NCI-H526 treated with DMSO at 0.1 percent for 48 hours (cell line): ENCODE measurements around the gene AUTS2.

ENCODE experiments used
- DNase-seq: peaks from one replicate; lab custom pipeline; 2025; lab: John Stamatoyannopoulos, UW

The AUTS2 gene

DNA sequence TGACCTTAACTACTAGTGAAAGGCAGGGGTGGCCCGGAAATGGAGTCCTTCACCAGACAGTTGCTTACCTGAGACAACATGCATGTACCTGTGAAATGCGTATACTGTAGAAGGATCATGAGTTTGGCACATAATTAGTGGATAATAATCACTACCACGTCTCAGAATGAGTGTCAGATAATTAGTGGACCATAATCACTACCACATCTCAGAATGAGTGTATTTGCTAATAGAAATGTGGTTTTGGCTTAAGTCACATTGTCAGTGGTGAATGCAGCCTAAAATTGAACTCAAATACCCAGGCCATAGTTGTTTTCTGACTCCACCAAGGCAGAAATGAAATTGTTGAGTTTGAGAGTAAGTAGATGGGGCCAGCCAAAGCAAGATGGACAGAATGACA is 1065.4 kb downstream of the AUTS2 start:
- DNase-seq = no peak

DNA sequence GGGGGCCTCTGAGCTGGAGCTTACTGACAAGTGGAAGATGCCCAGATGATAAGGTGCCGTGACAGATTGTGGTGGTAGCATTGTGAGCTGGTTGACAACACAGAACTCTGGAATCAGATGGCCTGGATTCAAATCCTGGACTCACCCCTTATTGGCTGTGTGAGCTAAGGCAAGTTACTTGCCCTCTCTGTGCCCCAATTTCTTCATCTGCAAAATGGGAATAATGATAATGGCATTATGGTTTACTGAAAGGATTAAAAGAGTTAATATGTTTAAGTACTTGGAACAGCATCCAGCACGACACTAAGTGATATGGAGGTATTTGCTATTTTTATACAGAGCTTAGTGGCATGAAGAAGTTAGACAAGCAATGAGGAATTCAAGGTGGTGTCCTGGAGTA is 1067.7 kb downstream of the AUTS2 start:
- DNase-seq = no peak

DNA sequence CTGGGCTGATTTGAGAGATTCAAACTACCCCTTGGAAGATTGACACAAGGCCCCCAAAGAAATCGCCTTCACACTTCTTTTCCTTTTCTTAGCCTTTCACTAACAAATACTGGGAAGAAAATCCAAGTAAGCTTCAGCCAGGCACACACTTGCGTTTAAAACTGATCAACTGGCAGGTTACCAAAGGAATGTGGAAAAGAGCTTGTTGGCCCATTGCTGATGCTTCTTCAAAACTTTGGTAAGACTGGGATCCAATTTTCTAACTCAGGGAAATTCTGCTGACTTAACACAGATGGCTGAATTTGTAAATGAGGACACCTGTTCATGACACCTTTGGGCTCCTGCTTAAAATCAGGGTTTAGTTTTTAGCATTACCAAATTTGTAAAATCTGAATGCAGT is 1069.1 kb downstream of the AUTS2 start:
- DNase-seq = no peak

GRCh38 chr7:70668606-70669358 is 1070.5 kb downstream of the AUTS2 start:
- DNase-seq = no peak

DNA sequence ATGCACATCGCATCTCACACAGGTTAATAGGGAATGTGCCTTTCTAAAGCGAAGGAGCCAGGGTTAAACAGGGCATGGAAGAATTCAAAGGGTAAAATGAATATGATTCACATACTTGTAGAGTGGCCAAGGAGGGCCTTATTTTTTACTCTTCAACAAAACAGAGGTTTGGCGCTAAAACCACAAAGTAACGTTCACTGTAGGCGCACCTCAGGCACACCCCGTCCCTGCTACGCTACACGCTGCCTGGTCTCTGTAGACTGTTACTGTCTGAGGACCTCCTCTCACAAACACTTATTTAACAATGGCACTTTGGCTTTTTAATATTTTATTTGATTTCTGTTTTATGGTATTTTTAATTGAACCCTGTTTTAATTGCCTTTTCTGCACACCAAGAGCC is 1071.6 kb downstream of the AUTS2 start:
- no peak for DNase-seq

DNA sequence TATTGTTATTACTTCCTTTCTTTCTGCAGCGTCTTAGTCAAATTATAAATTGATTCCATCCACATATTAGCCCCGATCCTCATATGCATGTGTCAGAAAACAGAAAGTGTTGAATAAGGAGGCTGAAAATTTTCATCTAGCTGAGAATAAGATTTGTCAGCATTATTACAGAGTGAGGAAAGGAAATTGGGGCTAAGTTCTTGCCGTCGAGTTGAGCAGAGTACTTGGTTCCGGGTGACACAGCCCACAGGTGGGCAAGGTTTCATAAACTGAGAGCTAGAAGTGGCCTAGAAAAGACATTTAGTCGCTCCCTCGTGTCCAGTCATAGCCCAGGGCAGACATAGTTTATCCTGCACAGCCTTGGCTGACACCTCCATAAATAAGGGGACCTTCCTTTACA is 1072.0 kb downstream of the AUTS2 start:
- DNase-seq = no peak

DNA sequence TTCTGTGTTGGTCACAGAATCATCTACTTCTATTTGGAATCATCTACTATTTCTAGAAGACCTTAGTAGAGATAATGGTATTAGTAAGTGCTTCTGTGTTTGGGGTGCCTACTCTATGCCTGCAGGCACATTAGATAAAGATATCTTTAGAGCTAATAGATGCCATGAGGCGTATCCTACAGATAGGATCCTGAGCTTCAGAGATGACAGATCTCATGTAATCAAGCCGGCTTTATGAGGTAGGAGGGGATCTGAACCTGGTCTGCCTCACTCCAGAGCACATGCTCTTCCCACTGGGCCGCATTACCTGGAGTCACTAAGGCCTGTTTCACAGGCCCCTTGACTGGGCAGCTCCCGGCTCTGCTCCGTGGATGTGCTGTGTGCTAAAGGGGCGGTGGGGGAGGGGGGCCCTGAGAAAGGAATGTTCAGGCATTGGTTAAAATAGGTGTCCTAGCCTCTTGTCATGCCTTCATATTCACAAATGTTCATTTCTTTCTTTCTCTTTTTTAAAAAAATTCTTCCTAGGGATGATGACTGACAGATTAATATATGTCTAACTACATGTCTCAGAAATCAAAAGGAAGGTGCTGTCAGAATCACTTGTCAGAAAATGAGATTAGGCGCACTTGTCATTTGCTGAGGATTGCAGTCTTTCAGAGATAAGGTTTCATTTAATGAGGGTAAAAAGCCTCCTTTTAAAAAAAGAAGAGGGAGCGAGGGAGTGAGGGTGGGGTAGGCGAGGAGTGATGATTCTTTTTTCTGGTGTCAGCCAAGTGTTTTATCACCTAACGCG is 1075.7 kb downstream of the AUTS2 start:
- DNase-seq = no peak

DNA sequence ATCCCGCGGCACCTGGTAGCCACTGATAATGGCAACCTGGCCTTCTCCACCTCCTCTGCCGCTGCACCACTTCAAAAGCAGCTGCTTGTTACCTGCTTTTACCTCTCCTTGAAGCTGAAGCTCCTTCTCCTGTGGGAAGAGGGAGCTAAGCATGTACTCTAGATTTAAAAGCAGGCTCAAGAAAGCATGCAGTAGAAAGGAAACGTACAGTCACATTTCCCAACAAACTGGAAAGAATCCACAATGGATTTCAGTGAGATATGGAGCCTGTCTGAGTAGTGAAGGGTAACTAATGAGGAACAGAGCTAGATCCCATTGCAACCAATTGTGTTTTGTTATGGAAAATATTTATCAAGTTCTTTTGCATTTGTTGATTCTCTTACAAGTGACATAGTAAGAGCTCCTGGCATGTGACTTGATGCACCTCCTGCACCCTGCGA is 1076.3 kb downstream of the AUTS2 start:
- DNase-seq = no peak

DNA sequence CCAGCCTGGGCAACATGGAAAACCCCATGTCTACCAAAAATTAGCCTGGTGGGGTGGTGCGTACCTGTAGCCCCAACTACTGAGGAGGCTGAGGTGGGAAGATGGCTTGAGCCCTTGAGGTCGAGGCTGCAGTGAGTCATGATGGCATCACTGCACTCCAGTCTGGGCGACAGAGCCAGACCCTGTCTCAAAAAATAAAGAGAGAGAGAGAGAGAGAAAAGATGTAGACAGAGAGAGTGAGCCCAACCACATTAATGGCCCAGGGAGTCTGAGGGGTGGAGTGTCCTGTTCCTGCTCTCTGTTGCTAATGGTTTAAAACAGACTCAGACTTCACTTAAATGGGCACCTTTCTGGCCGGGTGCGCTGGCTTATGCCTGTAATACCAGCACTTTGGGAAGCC is 1078.0 kb downstream of the AUTS2 start:
- DNase-seq = no peak

- DNase-seq = no peak
These were observed 1080.5 kb downstream of the AUTS2 start for GRCh38 chr7:70678621-70679251.

DNA sequence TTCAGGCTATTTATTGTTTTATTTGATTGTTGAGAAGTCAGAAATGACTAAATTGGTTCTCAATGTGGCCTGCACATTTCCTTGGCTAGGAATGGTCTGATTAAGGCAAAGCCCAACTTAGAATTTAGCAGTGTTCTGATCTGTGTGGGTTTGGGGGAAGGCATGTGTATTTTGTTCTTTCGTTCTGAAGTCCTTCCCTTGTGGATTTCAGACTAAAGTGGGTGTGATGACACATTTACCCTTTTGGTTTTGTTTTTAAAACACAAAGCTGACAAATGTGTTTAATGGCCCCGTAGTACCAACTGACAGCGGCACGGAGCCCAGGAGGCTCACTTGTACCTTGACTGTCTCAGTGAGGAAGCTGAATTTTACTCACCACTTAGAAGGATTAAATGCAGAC is 1081.4 kb downstream of the AUTS2 start:
- no peak for DNase-seq

- no peak for DNase-seq
These were observed 1082.0 kb downstream of the AUTS2 start for GRCh38 chr7:70680306-70680705.

DNA sequence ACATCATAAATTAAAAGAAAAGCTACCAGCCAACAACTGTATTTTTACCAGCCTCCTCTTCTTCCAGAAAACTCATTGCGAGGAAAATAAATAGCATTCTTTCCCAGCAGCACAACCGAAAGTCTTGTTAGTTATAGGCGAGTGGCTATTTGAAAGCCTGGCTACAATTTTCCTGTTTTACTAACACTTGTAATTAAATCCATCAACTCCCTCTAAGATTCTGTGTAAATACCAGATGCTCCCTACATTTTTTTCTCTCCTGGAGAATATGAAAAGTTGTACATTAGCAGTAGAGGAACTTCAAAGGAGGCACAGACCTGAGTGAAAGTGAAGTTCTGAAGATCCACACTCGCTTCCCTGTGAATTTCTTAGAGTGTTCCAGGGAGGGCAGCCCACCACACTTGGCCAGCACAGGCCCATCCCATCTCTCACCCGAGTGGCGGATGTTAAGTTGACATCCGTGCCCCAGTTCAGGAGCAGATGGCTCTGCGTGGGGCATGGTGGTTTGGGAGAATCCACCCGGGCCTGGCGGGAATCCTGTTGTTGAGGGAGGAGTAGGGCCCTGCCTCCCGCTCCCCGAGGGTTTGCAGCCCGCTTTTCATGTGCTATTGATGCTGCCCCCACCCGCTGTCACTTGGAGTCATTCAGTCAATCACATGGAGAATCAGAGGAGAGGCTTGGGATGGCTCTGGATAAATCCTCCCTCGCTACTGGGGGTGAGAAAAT is 1082.6 kb downstream of the AUTS2 start:
- DNase-seq = no peak

GRCh38 chr7:70681469-70682350 is 1083.4 kb downstream of the AUTS2 start:
- no peak for DNase-seq

- DNase-seq = no peak
These were observed 1085.9 kb downstream of the AUTS2 start for GRCh38 chr7:70684173-70684572.

GRCh38 chr7:70693321-70693685 is 1095.0 kb downstream of the AUTS2 start:
- DNase-seq = no peak

DNA sequence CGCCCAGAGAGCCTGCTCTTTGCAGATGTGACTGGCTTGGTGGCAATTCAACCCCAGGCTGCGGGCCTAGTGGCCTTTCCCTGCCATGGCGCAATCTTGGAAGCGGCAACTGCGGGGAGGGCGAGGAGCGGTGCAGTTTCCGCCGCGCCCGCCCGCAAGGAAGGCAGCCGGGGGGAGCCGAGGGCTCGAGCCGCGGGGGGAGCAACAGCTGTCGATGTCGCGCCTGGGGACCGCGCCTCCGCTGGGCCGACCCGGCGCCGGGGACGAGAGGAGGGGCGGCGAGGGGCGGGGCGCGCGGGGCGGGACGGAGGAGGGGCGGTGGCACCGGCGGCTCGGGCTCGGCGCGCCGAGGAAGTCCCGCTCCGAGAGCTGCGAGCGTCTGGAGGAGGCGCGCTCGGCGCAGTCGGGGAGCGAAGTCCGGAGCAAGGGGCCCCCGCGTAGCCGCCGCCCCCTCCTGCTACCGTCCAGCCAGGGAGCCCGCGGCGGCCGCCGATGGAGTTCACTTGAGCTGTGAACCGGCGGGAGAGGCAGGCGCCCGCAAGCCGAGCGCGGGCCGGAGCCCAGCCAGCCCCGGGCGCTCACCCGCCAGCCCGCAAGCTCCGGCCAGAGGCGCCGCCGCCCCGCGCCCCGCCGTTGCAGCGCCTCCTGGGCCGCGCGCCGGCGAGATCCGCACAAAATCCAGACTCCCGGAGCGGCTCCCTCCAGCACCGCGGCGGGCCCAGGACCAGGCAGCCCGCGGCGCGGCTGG is 1095.6 kb downstream of the AUTS2 start:
- DNase-seq = peak; percentile 43

GRCh38 chr7:70694434-70694970 is 1096.2 kb downstream of the AUTS2 start:
- DNase-seq = no peak

- no peak for DNase-seq
These were observed 1096.9 kb downstream of the AUTS2 start for GRCh38 chr7:70694971-70695794.

GRCh38 chr7:70695795-70696083 is 1097.5 kb downstream of the AUTS2 start:
- DNase-seq = peak; percentile 21
